A673 (cell line): ENCODE results near the gene IFT25. TPM values are rescaled to one million over a fixed set of nuclear protein-coding genes. Genes with fewer than 3 reads are reported as not detected.
A peak's percentile ranks its signal among the peaks of the same experiment; 100 is the strongest.

ENCODE experiments used
- BruUV-seq: library from RNA; stranded (reverse); fragments of 400-500 nt; replicated peaks from 2 replicates; lab custom pipeline; 2021; lab: Mats Ljungman, UMichigan
- CTCF ChIA-PET: fragments of 300-600 bp; sonication (Branson Sonifier 250); formaldehyde crosslinking; loops from one replicate; lab custom pipeline; 2022; ENCODE audit warnings: antibody characterized with exemption; lab: Charles Lee
- POLR2A ChIA-PET: fragments of 300-600 bp; sonication (Branson Sonifier 250); formaldehyde crosslinking; loops from one replicate; lab custom pipeline; 2022; ENCODE audit warnings: antibody characterized with exemption; ENCODE audit not compliant: low non-redundant PET; lab: Charles Lee
- DNase-seq: peaks from one replicate; pipeline ENCODE4 v3.0.0-alpha.2; 2015; ENCODE audit warnings: low spot score
- H3K27ac ChIP-seq: fragments of 200-600 bp; sonication (generic); 2 replicates; pipeline ENCODE4 v1.5.1; 2016; ENCODE audit warnings: mixed run types, low read depth, mild to moderate bottlenecking, mixed read lengths, antibody characterized with exemption, low read length; ENCODE audit not compliant: poor library complexity, severe bottlenecking
- H3K27me3 ChIP-seq: fragments of 200-600 bp; sonication (generic); replicated peaks from 2 replicates; pipeline ENCODE4 v1.6.1; 2017; ENCODE audit warnings: mixed run types, low read depth, mild to moderate bottlenecking, mixed read lengths, antibody characterized with exemption, low read length; ENCODE audit not compliant: insufficient read depth, poor library complexity
- H3K36me3 ChIP-seq: fragments of 200-600 bp; sonication (generic); 2 replicates; pipeline ENCODE4 v1.6.1; 2016; ENCODE audit warnings: mixed run types, mild to moderate bottlenecking, mixed read lengths, antibody characterized with exemption, low read length; ENCODE audit not compliant: insufficient read depth, poor library complexity, severe bottlenecking
- H3K4me1 ChIP-seq: fragments of 200-600 bp; sonication (generic); 2 replicates; pipeline ENCODE4 v1.6.1; 2017; ENCODE audit warnings: mixed run types, mild to moderate bottlenecking, mixed read lengths, antibody characterized with exemption, low read length; ENCODE audit not compliant: insufficient read depth, poor library complexity, severe bottlenecking
- H3K4me3 ChIP-seq: fragments of 200-600 bp; sonication (generic); 2 replicates; pipeline ENCODE4 v1.5.1; 2016; ENCODE audit warnings: low read depth, mixed run types, mild to moderate bottlenecking, mixed read lengths, low read length; ENCODE audit not compliant: poor library complexity, severe bottlenecking
- H3K9me3 ChIP-seq: fragments of 200-600 bp; sonication (generic); 2 replicates; pipeline ENCODE4 v1.6.1; 2016; ENCODE audit warnings: mixed run types, low read depth, mild to moderate bottlenecking, mixed read lengths, antibody characterized with exemption, low read length; ENCODE audit not compliant: poor library complexity, severe bottlenecking
- CTCF ChIP-seq: fragments of 300-800, 200-600 bp; sonication (generic); conservative IDR thresholded peaks from 2 replicates; pipeline ENCODE4 v1.5.1; 2017; ENCODE audit warnings: low read depth, mild to moderate bottlenecking, antibody characterized with exemption, low read length, moderate library complexity, mixed read lengths
- EZH2 ChIP-seq: fragments of 200-600 bp; sonication (generic); IDR thresholded peaks from 2 replicates; pipeline ENCODE4 v1.6.1; 2017; ENCODE audit warnings: borderline replicate concordance, low read depth, mild to moderate bottlenecking, mixed read lengths, antibody characterized with exemption, low read length; ENCODE audit not compliant: poor library complexity, severe bottlenecking
- intact Hi-C: fragments of 100-400 bp; cut with micrococcal nuclease; formaldehyde crosslinking; loops from one replicate; pipeline ENCODE4 v1.10.0; 2022; ENCODE audit not compliant: unreplicated experiment
- total RNA-seq: library from RNA; stranded (reverse); gene quantifications from 2 replicates; pipeline ENCODE4 v1.2.3, GENCODE V29; 2021

Gene IFT25
- total RNA-seq, 1 experiment from 2014 or later = 41.0 TPM

- TF ChIP-seq EZH2 = no peak
- TF ChIP-seq CTCF = no peak
- Histone ChIP-seq H3K4me3 (no peak overlapping the region), H3K27me3 (no peaks in the 10 kb centered on the region), H3K27ac (no peak overlapping the region), H3K9me3 (no peaks in the 10 kb centered on the region), H3K36me3 (peaks cover 9% of the 10 kb centered on the region), H3K4me1 (no peaks in the 10 kb centered on the region)
- CTCF ChIA-PET = no interaction called here
- BruUV-seq = no TSS peak
- intact Hi-C loops = no loop called here
- POLR2A ChIA-PET = no interaction called here
- DNase-seq = no peak
Observed at GRCh38 chr1:53954128-53954527, 8.6 kb upstream of the IFT25 start.

GRCh38 chr1:53951697-53952096 lies 6.2 kb upstream of the IFT25 start:
- intact Hi-C loops = no loop called here
- no peak for TF ChIP-seq EZH2
- TF ChIP-seq CTCF = no peak
- Histone ChIP-seq H3K4me3 (no peak overlapping the region), H3K36me3 (peaks cover 9% of the 10 kb centered on the region), H3K4me1 (peaks cover 4% of the 10 kb centered on the region), H3K9me3 (no peaks in the 10 kb centered on the region), H3K27ac (no peak overlapping the region), H3K27me3 (no peaks in the 10 kb centered on the region)
- BruUV-seq = no TSS peak
- ChIA-PET POLR2A (no interaction called here), CTCF (no interaction called here)
- no peak for DNase-seq

- H3K36me3 ChIP-seq = peaks cover 9% of the 10 kb centered on the region
- H3K27ac ChIP-seq = no peak overlapping the region
- peaks cover 4% of the 10 kb centered on the region for H3K4me1 ChIP-seq
- POLR2A ChIA-PET = interaction anchor here (0.5 kb wide), 1 partner anchor 80 kb away, joined by 7 read pairs; no protein-coding TSS in a partner anchor
- no peaks in the 10 kb centered on the region for H3K9me3 ChIP-seq
- intact Hi-C loops = loop anchor here (1.0 to 5.0 kb wide), 2 partner anchors 72 to 88 kb away; no protein-coding TSS in a partner anchor
- no peak overlapping the region for H3K4me3 ChIP-seq
- TF ChIP-seq CTCF = peak; percentile 51
- no peak for TF ChIP-seq EZH2
- peak; percentile 31 for DNase-seq
- BruUV-seq = no TSS peak
- CTCF ChIA-PET = interaction anchor here (1.8 kb wide), 1 partner anchor 89 kb away, joined by 5 read pairs; no protein-coding TSS in a partner anchor
- H3K27me3 ChIP-seq = no peaks in the 10 kb centered on the region
Observed at GRCh38 chr1:53949023-53949990, 3.8 kb upstream of the IFT25 start.
